Keratinocyte (primary cell): ENCODE measurements around the gene ANXA11.
"Not testable (repeated sequence)": the region's sequence is repeated elsewhere in the genome, so short reads cannot be mapped to it uniquely, and the experiment has no call there.

Experiments used
- EZH2 ChIP-seq: IDR thresholded peaks from one replicate; pipeline ENCODE4 v1.6.1; 2012; ENCODE audit warnings: inconsistent platforms, mild to moderate bottlenecking, low read length, moderate library complexity
- TF ChIP-seq, protein P1 (sequence below), 3 experiments: IDR thresholded peaks in 1 of 3; conservative IDR thresholded peaks in 1 of 3; optimal IDR thresholded peaks in 1 of 3; 2 replicates in 2 of 3; 3 replicates in 1 of 3; pipeline versions ENCODE3 to v1.5.1; 2011; ENCODE audit warnings: low read length in 3 of 3, mild to moderate bottlenecking in 3 of 3, moderate library complexity in 2 of 3, control low read depth in 1 of 3, inconsistent platforms in 1 of 3; ENCODE audit not compliant: insufficient read depth in 2 of 3; ENCODE audit errors: extremely low read depth in 1 of 3

DNA sequence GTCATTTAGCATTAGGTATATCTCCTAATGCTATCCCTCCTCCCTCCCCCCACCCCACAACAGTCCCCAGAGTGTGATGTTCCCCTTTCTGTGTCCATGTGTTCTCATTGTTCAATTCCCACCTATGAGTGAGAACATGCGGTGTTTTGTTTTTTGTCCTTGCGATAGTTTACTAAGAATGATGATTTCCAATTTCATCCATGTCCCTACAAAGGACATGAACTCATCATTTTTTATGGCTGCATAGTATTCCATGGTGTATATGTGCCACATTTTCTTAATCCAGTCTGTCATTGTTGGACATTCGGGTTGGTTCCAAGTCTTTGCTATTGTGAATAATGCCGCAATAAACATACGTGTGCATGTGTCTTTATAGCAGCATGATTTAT is 17.7 kb upstream of the ANXA11 start:
- TF ChIP-seq, protein P1, sequence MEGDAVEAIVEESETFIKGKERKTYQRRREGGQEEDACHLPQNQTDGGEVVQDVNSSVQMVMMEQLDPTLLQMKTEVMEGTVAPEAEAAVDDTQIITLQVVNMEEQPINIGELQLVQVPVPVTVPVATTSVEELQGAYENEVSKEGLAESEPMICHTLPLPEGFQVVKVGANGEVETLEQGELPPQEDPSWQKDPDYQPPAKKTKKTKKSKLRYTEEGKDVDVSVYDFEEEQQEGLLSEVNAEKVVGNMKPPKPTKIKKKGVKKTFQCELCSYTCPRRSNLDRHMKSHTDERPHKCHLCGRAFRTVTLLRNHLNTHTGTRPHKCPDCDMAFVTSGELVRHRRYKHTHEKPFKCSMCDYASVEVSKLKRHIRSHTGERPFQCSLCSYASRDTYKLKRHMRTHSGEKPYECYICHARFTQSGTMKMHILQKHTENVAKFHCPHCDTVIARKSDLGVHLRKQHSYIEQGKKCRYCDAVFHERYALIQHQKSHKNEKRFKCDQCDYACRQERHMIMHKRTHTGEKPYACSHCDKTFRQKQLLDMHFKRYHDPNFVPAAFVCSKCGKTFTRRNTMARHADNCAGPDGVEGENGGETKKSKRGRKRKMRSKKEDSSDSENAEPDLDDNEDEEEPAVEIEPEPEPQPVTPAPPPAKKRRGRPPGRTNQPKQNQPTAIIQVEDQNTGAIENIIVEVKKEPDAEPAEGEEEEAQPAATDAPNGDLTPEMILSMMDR (optimal IDR thresholded peaks at IDR 0.05 in 1 of 3, IDR thresholded peaks at IDR 0.05 in 1 of 3, conservative IDR thresholded peaks at IDR 0.05 in 1 of 3; ENCODE audit: extremely low read depth in 1 of 3, insufficient read depth in 2 of 3, low read length in 3 of 3) = not testable (repeated sequence)
- TF ChIP-seq EZH2 = not testable (repeated sequence)
